ENCODE data around the gene WSCD2. TPM values are rescaled to one million over a fixed set of nuclear protein-coding genes. Genes with fewer than 3 reads are reported as not detected.
A peak's percentile ranks its signal among the peaks of the same experiment; 100 is the strongest.

WSCD2 gene
- total RNA-seq, 1 donor from 2014 or later: 0.73 TPM

DNA sequence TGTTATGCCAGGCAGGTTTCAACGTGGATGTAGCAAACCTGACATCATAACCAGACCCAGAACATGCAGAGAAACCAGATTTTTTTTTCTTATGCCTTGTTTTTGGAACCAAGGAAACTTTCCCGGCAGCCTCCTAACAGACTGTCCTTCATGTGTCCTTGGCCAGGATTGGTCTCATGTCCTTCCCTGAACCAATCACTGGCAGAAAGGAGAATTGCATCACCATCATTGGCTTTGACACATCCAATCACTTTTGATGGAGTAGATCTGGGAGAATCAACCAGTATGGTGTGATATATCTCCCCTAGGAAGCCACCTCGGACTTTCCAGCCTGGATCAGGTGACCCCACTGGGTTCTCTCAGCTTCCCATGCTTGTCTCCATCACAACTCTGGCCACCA is 25.6 kb upstream of the WSCD2 start:
- no peak for ATAC-seq
- intact Hi-C loops (cut with DNase I): no loop called here
- DNase-seq (ENCODE audit: missing footprints): no peak

DNA sequence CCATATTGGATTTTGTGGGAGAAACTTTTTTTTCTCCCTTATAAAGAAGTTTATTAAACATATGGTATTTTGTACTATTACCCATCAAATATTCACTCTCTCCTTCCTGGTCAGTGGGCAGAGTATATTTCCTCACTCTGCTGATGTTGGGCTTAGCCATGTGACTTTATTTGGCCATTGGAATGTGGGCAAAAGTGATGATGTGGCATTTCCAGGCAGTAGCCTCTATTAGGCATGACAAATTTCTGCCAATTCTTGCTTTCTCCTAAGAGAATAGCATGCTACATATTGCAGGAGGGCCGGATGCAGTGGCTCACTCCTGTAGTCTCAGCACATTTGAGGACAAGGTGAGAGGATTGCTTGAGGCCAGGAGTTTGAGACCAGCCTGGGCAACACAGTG is 24.4 kb upstream of the WSCD2 start:
- DNase-seq (ENCODE audit: missing footprints): no peak
- intact Hi-C loops (cut with DNase I): no loop called here
- no peak for ATAC-seq

DNA sequence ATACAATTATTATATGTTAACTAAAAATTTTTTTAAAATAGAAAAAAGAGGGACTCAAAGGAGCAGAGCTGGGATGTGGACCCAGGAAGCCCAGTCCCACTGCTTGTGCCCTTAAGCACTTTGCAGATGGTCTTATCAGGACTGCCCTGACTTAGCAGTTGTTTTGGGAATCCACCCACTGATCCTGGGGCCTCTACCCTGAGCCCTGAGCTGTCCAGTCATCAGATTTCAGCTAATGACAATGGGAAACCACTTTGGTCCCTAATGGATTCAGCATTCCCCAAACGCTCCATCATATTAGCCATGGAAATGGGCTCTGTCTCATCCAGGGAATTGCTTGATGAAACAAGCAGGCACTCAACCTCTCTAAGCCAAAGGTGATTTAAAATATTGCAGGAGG is 22.5 kb upstream of the WSCD2 start:
- intact Hi-C loops (cut with DNase I): no loop called here
- DNase-seq (ENCODE audit: missing footprints): no peak
- ATAC-seq: no peak

DNA sequence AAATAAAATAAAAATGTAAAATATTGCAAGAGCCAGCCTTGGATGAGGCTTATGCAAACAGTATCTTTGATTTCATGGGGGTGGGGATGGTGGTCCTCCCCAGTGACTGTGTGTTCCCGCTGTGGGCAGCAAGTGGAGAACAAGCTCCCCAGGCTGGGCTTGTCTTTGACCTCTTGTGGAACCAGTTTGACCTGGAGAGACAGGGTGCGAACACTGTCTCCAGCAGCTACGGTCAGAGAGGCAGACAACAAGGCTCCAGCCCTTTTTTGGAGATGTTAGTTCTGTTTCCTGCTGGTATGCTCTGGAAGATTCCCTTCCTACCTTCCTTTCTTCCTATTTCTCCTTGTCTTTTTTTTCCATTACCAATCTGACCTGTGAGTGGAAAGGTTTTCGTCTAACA is 21.8 kb upstream of the WSCD2 start:
- ATAC-seq (no peak), DNase-seq (ENCODE audit: missing footprints) (no peak)
- intact Hi-C loops (cut with DNase I): no loop called here

GRCh38 chr12:108109504-108109903 is 19.6 kb upstream of the WSCD2 start:
- intact Hi-C loops (cut with DNase I): no loop called here
- DNase-seq (ENCODE audit: missing footprints) (no peak), ATAC-seq (no peak)

DNA sequence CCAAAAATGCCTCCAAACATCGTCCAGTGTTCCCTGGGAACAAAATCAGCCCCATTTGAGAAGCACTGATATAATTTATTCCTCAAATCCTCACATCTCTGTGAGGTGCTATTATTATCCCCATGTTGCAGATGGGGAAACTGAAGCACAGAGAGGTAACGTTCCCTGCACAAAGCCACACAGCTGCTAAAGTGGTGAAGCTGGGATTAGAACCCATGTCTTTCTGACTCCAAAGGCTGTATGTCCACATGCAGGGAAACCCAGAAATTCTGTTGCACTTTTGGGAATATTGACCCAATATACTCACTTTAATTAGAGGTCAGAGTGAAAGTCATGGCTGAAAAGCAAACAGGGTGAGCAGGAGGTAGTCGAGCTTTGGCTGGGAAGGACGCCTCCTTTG is 19.1 kb upstream of the WSCD2 start:
- intact Hi-C loops (cut with DNase I): loop anchor here (5.0 kb wide), 1 partner anchor 82 kb away; no protein-coding TSS in a partner anchor
- DNase-seq (ENCODE audit: missing footprints): no peak
- ATAC-seq: no peak

DNA sequence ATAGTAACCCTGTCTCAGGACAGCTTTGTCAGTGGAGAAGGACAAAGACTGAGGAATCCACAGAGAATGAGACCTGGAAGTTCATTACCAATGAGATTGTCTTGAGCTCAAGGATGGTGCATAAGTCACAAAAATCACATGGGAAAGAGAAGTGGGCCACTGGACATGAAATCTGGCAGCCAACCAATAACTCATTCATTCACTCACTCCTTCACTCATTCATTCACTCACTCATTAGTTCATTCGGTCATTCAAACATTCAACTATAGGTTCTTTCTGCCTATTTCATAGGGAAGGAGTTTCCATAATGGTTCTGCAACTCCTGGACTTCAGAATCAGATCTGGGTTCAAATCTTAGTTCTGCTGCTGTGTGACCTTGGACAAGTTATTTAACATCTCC is 18.2 kb upstream of the WSCD2 start:
- DNase-seq (ENCODE audit: missing footprints) (no peak), ATAC-seq (no peak)
- intact Hi-C loops (cut with DNase I): loop anchor here (5.0 kb wide), 1 partner anchor 81 kb away; no protein-coding TSS in a partner anchor

- intact Hi-C loops (cut with DNase I): loop anchor here (5.0 kb wide), 1 partner anchor 79 kb away; no protein-coding TSS in a partner anchor
- ATAC-seq (peak; percentile 85), DNase-seq (ENCODE audit: missing footprints) (no peak)
Observed at GRCh38 chr12:108112832-108113556, 16.1 kb upstream of the WSCD2 start.

- no peak for ATAC-seq
- intact Hi-C loops (cut with DNase I): no loop called here
- DNase-seq (ENCODE audit: missing footprints): no peak
Observed at GRCh38 chr12:108115123-108116121, 13.7 kb upstream of the WSCD2 start.

- intact Hi-C loops (cut with DNase I): no loop called here
- DNase-seq (ENCODE audit: missing footprints) (no peak), ATAC-seq (no peak)
Observed at GRCh38 chr12:108116254-108116653, 12.8 kb upstream of the WSCD2 start.

- intact Hi-C loops (cut with DNase I): no loop called here
- DNase-seq (ENCODE audit: missing footprints) (no peak), ATAC-seq (no peak)
Observed at GRCh38 chr12:108116699-108117098, 12.4 kb upstream of the WSCD2 start.

- ATAC-seq (no peak), DNase-seq (ENCODE audit: missing footprints) (no peak)
- intact Hi-C loops (cut with DNase I): no loop called here
Observed at GRCh38 chr12:108117163-108117849, 11.8 kb upstream of the WSCD2 start.

DNA sequence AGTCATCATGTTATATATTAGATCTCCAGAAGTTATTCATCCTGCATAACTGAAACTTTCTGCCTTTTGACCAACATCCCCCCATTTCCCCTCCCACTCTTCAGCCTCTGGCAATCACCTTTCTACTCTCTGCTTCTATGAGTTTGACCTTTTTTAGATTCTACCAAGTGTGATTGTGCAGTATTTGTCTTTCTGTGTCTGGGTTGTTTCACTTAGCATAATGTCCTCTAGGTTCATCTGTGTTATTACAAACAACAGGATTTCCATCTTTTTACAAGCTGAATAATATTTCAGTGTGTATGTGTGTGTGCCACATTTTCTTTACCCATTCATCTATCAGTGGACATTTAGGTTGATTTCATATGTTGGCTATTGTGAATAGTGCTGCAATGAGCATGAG is 11.2 kb upstream of the WSCD2 start:
- intact Hi-C loops (cut with DNase I): no loop called here
- ATAC-seq (no peak), DNase-seq (ENCODE audit: missing footprints) (no peak)

- DNase-seq (ENCODE audit: missing footprints) (no peak), ATAC-seq (no peak)
- intact Hi-C loops (cut with DNase I): no loop called here
Observed at GRCh38 chr12:108119126-108119973, 9.7 kb upstream of the WSCD2 start.

GRCh38 chr12:108119974-108120862 is 8.9 kb upstream of the WSCD2 start:
- ATAC-seq (no peak), DNase-seq (ENCODE audit: missing footprints) (no peak)
- intact Hi-C loops (cut with DNase I): no loop called here

DNA sequence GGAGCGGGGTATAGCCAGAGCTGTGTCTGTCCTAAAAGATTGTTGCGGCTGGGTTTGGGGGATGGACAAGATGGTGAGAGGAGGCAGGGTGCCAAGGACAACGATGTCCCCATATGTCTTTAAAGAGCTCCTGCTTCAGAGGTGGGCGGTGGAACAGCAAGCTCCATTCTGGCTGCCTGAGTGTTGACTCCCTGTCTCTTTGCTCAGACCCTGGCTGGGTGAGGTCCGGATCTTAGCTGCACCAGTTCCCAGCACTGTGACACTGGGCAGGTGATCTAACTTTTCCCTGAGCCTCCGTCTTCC is 8.3 kb upstream of the WSCD2 start:
- ATAC-seq (no peak), DNase-seq (ENCODE audit: missing footprints) (no peak)
- intact Hi-C loops (cut with DNase I): no loop called here

DNA sequence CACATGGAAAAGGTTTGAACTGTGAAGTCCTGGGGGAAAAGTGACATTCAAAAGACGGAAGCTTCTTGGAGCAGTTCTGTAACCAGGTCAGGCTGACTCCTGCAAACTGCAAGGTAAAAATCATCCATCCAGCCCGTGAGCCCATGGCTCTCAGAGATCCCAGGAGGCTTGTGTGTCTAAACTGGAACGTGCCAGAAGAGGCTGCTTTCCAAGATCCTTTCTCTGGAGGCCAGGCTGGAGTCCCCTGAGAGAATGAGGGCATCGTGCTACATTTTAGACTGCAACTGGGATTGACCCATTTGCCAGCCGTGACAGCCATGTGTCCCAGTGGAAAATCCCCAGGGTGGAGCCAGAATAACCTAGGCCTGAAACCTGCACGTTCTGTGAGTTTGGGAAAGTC is 7.8 kb upstream of the WSCD2 start:
- DNase-seq (ENCODE audit: missing footprints): no peak
- no peak for ATAC-seq
- intact Hi-C loops (cut with DNase I): no loop called here
